ENCODE data around the gene IKZF3. TPM values are rescaled to one million over a fixed set of nuclear protein-coding genes. Genes with fewer than 3 reads are reported as not detected.
"Not testable (repeated sequence)": the region's sequence is repeated elsewhere in the genome, so short reads cannot be mapped to it uniquely, and the experiment has no call there.

The IKZF3 gene
- total RNA-seq: 1 to 10 TPM; 1.0 to 1.7 TPM
- long read RNA-seq: 0 reads

GRCh38 chr17:39863918-39864746 is at the start of gene IKZF3:
Gene IKZF3, minus strand, starts transcription at chr17:39864312. Its CDS starts 186 bp downstream, at chr17:39864126.
- DNase-seq (peak; percentile 75), ATAC-seq (peak; percentile 88 to 89)
- intact Hi-C loops (cut with DNase I): no loop called here

DNA sequence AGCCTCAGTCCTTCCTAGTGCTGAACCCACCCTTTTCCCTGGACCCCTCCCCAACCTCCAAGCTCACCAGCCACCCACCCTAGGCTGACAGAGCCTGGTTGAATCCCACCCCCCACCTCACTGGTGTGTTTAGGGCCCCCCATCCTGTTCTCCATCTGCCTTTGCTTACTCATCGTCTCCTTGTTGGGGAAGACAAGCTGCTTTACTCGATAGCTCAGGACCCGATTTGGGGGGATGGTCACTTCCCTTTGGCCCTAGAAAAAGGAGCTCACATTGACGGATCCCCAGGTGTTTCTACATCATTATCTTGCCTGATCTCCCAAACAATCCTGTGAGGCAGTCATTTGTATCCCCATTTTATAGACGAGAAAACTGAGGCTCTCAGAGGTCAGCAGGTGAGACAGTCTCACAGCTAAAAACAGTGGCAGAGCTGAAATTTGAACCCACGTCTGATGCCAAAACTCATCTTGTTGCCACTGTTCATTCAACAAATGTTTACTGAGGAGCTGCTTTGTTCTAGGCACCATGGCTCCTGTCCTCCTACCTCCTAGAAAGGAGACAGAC is 44.8 kb upstream of the IKZF3 start:
- intact Hi-C loops (cut with DNase I): no loop called here
- no peak for DNase-seq
- no peak for ATAC-seq

- intact Hi-C loops (cut with DNase I): no loop called here
- no peak for DNase-seq
- ATAC-seq: no peak
Measured at GRCh38 chr17:39904990-39905288, 40.8 kb upstream of the IKZF3 start.

DNA sequence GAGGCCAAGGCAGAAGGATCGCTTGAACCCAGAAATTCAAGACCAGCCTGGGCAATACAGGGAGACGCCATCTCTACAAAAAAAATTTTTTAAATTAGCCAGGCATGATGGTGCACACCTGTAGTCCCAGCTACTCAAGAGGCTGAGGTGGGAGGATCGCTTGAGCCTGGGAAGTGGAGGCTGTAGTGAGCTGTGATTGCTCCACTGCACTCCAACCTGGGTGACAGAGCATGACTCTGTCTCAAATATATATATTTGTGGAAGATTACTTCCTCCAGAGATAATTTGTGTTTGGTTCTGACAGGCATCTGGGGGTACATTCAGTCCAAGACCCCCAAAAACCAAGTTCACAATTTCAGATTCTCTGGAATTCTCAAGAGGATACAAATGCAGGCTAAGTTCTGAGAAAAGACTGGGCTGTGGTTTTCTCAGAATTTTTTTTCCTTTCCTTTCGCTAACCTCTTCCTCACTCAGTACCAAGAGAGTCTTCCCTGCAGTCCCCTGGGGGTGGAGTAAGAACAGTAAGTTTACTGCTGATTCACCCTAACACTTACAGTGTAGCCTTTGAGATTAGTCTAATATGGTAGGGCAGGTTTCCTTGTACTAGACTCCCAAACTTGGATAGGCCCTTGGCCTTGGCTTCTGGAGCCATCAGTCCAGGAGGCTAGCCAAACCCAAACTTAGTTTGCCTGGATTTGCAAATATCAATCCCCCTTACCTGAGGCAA is 39.2 kb upstream of the IKZF3 start:
- DNase-seq (no peak), ATAC-seq (no peak)
- intact Hi-C loops (cut with DNase I): no loop called here

GRCh38 chr17:39902027-39902426 is 37.9 kb upstream of the IKZF3 start:
- ATAC-seq; DNase-seq; intact Hi-C loops (cut with DNase I): not testable (repeated sequence)

- ATAC-seq: no peak
- intact Hi-C loops (cut with DNase I): no loop called here
Measured at GRCh38 chr17:39899215-39899614, 35.1 kb upstream of the IKZF3 start.

GRCh38 chr17:39898088-39898487 is 34.0 kb upstream of the IKZF3 start:
- DNase-seq: no peak
- intact Hi-C loops (cut with DNase I): no loop called here
- ATAC-seq: no peak

More at GRCh38 chr17:39899215-39899614, 35.1 kb upstream of the IKZF3 start:
- DNase-seq: no peak

GRCh38 chr17:39894681-39895376 is 30.7 kb upstream of the IKZF3 start:
- DNase-seq (no peak), ATAC-seq (no peak)
- intact Hi-C loops (cut with DNase I): no loop called here

DNA sequence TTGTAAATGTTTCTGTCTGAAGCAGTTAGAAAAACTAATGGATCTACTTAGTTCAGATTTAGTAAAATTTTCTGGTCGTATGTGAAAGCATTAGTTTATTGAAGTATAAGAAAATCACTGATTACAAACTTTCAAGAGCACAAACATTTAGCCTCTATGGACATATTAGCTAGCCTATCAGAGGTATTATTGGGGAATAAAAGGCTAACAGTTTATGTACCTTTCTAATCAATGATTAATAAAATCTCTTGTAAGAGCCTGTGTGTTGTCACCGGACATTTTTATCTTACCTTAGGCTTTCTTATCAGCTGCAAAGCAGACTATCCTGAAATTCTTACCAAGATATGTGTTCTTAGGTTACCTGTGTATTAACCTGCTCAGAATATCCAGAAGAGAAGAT is 25.1 kb upstream of the IKZF3 start:
- intact Hi-C loops (cut with DNase I): no loop called here
- ATAC-seq: no peak
- DNase-seq: no peak

- DNase-seq (no peak), ATAC-seq (no peak)
- intact Hi-C loops (cut with DNase I): no loop called here
Measured at GRCh38 chr17:39887078-39887477, 23.0 kb upstream of the IKZF3 start.

DNA sequence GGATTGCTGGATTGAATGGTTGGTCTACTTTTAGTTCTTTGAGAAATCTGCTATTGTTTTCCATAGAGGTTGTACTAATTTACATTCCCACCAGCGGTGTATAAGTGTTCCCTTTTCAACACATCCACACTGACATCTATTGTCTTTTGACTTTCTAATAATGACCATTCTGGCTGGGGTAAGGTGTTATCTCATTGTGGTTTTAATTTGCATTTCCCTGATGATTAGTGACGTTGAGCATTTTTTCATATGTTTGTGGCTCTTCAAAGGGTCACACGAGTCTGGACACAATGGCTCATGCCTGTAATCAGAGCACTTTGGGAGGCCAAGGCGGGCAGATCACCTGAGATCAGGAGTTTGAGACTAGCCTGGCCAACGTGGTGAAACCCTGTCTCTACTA is 22.0 kb upstream of the IKZF3 start:
- DNase-seq; intact Hi-C loops (cut with DNase I); ATAC-seq: not testable (repeated sequence)

- DNase-seq: no peak
- no peak for ATAC-seq
- intact Hi-C loops (cut with DNase I): loop anchor here in 1 of 2 donors (10.0 kb wide), 1 partner anchor 102 kb away; no protein-coding TSS in a partner anchor
Measured at GRCh38 chr17:39872751-39873150, 8.6 kb upstream of the IKZF3 start.

DNA sequence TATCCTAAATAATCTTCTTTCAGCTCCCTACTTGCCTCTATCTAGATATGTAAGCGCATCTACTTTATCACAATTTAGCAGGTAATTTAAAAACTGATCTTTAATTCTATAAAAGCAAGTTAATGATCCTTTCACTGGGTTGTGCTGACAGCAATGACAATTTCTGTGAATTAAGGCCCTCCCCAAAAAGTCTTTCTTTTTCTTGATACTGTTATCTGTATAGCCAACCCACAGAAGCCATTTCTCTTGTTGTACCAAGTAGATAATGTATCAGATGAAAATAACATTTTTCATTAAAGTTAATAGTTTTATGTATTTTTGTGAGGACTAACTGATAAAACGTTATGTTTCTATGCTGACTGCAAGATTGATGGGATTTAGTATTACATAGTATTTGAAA is 7.7 kb upstream of the IKZF3 start:
- no peak for DNase-seq
- ATAC-seq: no peak
- intact Hi-C loops (cut with DNase I): loop anchor here in 1 of 2 donors (10.0 kb wide), 1 partner anchor 103 kb away; no protein-coding TSS in a partner anchor

DNA sequence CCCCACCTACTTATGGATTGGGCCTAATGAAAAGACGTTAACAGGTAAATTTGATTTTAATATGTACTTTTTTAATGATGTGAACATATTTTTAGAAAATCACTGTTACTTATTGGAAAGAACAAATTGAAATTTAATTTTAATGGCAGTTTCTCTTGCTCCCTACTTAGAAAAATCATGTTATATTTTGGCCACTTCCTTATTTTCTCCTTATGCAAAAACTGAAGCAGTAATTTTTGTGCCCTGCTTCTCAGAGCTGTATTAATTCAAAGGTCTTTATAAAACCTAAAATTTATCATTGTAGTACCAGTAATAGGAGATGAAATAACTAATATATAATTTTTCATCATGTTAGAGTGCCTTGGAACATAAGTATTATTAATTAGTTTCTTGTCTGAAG is 6.7 kb upstream of the IKZF3 start:
- ATAC-seq (no peak), DNase-seq (no peak)
- intact Hi-C loops (cut with DNase I): loop anchor here in 1 of 2 donors (10.0 kb wide), 1 partner anchor 104 kb away; no protein-coding TSS in a partner anchor

DNA sequence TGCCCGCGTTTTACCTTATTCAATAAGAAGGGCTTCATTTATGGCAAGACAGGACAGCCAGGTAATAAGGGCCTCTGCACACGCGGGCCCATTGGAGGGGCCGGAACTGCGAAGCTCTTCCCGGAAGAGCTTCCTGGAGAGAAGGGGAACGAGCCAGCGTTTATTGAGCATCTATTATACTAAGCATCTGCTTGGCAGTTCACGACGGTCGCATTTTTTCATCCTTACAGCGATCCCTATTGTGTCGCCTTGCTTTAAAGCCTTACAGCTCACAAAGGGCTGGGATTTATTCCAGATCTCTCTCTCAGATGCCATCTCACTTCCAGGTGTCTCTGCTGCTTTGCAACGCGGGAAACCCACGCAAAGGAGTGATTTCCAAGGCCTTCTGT is 4.4 kb upstream of the IKZF3 start:
- ATAC-seq (no peak), DNase-seq (no peak)
- intact Hi-C loops (cut with DNase I): no loop called here

GRCh38 chr17:39867880-39868553 is 3.9 kb upstream of the IKZF3 start, which contains the start of gene ZPBP2:
Gene ZPBP2, plus strand, starts transcription at chr17:39868202. Its CDS starts 153 bp downstream, at chr17:39868355.
- DNase-seq: no peak
- ATAC-seq: no peak
- intact Hi-C loops (cut with DNase I): no loop called here

DNA sequence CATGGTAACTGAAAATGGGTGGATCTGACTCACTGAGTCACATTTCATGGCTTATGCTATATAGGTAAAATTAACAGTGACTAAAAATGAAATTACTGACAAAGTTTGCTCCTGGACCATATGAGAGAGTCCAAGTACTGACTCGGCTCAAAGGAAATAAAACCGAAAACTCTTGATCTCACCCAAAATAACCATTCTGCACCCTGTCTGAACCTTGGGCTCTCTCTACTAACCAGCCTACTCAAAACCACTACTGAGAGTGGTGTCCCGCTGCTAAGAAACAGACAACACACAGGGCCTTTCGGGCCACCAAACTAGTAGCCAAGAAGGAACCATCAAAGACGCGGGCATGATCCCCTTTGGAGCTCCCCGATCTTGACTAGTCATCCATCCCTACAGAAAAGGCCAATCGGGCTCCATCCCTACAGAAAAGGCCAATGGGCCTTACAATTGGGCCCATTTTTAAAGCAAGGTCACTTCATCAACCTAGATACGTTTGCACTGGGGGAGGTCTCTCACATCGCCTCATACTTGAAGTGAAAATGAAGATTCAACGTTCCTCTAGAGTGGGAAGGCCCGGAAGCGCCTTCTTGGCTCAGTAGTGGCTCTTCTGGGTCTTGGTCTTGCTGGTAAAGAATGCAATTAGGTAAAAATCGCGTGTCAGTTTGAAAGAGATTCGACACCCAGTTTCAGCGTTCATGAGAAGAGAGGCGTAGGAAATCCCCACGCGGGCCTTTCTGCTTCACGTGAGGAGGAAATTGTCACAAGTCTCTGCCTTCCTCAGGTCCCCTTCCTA is 3.2 kb upstream of the IKZF3 start:
- intact Hi-C loops (cut with DNase I): no loop called here
- DNase-seq: no peak
- ATAC-seq: no peak
